PC-9 (cell line): Measurements from ENCODE around the gene BBX. TPM values are rescaled to one million over a fixed set of nuclear protein-coding genes. Genes with fewer than 3 reads are reported as not detected.

ENCODE experiments used
- BruUV-seq: library from RNA; stranded (reverse); fragments of 400-500 nt; replicated peaks from 2 replicates; lab custom pipeline; 2021; lab: Mats Ljungman, UMichigan
- CTCF ChIA-PET: fragments of 300-600 bp; sonication (Branson Sonifier 250); formaldehyde crosslinking; loops from one replicate; lab custom pipeline; 2022; ENCODE audit warnings: antibody characterized with exemption; lab: Charles Lee
- POLR2A ChIA-PET: fragments of 300-600 bp; sonication (Branson Sonifier 250); formaldehyde crosslinking; loops from one replicate; lab custom pipeline; 2022; ENCODE audit warnings: antibody characterized with exemption; ENCODE audit not compliant: unreplicated experiment; lab: Charles Lee
- DNase-seq, 2 experiments: peaks; one replicate each; pipeline versions ENCODE4 v3.0.0 to v3.0.0-alpha.2; 2015 to 2022; ENCODE audit warnings: mixed read lengths in 1 of 2
- H2AFZ ChIP-seq: fragments of 200-600 bp; sonication (generic); 2 replicates; pipeline ENCODE4 v1.8.1; 2017; ENCODE audit warnings: antibody characterized with exemption
- H3F3A ChIP-seq: fragments of 200-600 bp; sonication (generic); 2 replicates; pipeline ENCODE4 v1.8.1; 2017; ENCODE audit warnings: antibody characterized with exemption, mild to moderate bottlenecking, low read depth; ENCODE audit not compliant: insufficient read depth
- H3K27ac ChIP-seq: fragments of 200-600 bp; sonication (generic); 2 replicates; pipeline ENCODE4 v1.6.1; 2016; ENCODE audit warnings: mixed run types
- H3K27me3 ChIP-seq: fragments of 200-600 bp; sonication (generic); 2 replicates; pipeline ENCODE4 v1.6.1; 2016; ENCODE audit warnings: low read depth, mixed run types; ENCODE audit not compliant: insufficient read depth
- H3K36me3 ChIP-seq: fragments of 200-600 bp; sonication (generic); 2 replicates; pipeline ENCODE4 v1.6.1; 2016; ENCODE audit warnings: low read depth, mixed run types
- H3K4me1 ChIP-seq: fragments of 200-600 bp; sonication (generic); replicated peaks from 2 replicates; pipeline ENCODE4 v1.6.1; 2016; ENCODE audit warnings: mixed run types; ENCODE audit not compliant: insufficient read depth
- H3K4me2 ChIP-seq: fragments of 200-600 bp; sonication (generic); 2 replicates; pipeline ENCODE4 v1.6.1; 2017; ENCODE audit warnings: mixed run types
- H3K4me3 ChIP-seq: fragments of 200-600 bp; sonication (generic); 2 replicates; pipeline ENCODE4 v1.6.1; 2016; ENCODE audit warnings: mixed run types
- H3K79me2 ChIP-seq: fragments of 200-600 bp; sonication (generic); 2 replicates; pipeline ENCODE4 v1.6.1; 2017; ENCODE audit warnings: low read depth, mixed run types
- H3K9me2 ChIP-seq: fragments of 200-600 bp; sonication (generic); 2 replicates; pipeline ENCODE4 v1.8.1; 2017; ENCODE audit warnings: mild to moderate bottlenecking; ENCODE audit not compliant: insufficient read depth
- H3K9me3 ChIP-seq: fragments of 200-600 bp; sonication (generic); 2 replicates; pipeline ENCODE4 v1.8.1; 2016; ENCODE audit warnings: low read depth; ENCODE audit not compliant: insufficient read depth
- H4K20me1 ChIP-seq: fragments of 200-600 bp; sonication (generic); 2 replicates; pipeline ENCODE4 v1.8.1; 2017; ENCODE audit not compliant: insufficient read depth
- CTCF ChIP-seq: fragments of 200-600 bp; sonication (generic); conservative IDR thresholded peaks from 2 replicates; pipeline ENCODE4 v1.6.1; 2017; ENCODE audit warnings: mixed run types, antibody characterized with exemption, mild to moderate bottlenecking, moderate library complexity
- EZH2 ChIP-seq: fragments of 200-600 bp; sonication (generic); IDR thresholded peaks from 2 replicates; pipeline ENCODE4 v1.8.0; 2017; ENCODE audit warnings: antibody characterized with exemption, low read depth
- intact Hi-C: fragments of 100-400 bp; cut with micrococcal nuclease; formaldehyde crosslinking; loops from one replicate; pipeline ENCODE4 v1.10.0; 2022; ENCODE audit not compliant: unreplicated experiment
- total RNA-seq: library from RNA; stranded (reverse); gene quantifications from 2 replicates; pipeline ENCODE4 v1.2.3, GENCODE V29; 2021

Gene BBX
- total RNA-seq, 1 experiment from 2014 or later, result 91.7 TPM

GRCh38 chr3:107650788-107651187 is 128.0 kb downstream of the BBX start:
- intact Hi-C loops, result no loop called here
- Histone ChIP-seq H4K20me1 (no peaks in the 10 kb centered on the region), H3K4me1 (no peaks in the 10 kb centered on the region), H3K79me2 (no peaks in the 10 kb centered on the region), H3K36me3 (0 out of 2 replicates have a peak, but pooled peaks cover 3% of the 10 kb centered on the region), H3K9me2 (no peaks in the 10 kb centered on the region), H2AFZ (no peak overlapping the region), H3K27me3 (no peaks in the 10 kb centered on the region), H3K4me3 (no peak overlapping the region), H3K27ac (no peak overlapping the region), H3K4me2 (no peak overlapping the region), H3F3A (no peaks in the 10 kb centered on the region), H3K9me3 (no peaks in the 10 kb centered on the region)
- CTCF ChIA-PET, result no interaction called here
- TF ChIP-seq EZH2, result no peak
- TF ChIP-seq CTCF, result no peak
- no TSS peak for BruUV-seq
- POLR2A ChIA-PET, result no interaction called here
- DNase-seq, result no peak

DNA sequence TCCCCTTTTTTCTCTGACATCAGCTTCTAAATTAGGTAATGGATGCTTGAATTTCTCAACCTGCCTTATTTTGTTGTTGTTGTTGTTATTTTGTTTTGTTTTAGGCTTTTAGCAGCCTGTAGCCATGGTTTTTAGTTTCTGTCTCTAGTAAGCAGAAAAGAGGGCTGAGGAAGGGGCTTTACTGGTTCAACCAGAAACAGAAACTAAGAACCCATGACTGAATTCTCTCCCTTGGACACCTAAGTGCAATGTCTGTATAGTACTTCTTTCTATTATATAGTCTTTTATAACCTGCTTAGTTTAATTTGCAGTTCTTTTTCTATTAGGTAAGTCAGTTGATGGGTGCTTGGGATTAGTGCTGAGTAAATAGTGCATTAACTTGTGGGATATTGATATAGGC is 129.0 kb downstream of the BBX start:
- no peaks in the 10 kb centered on the region for H3K27me3 ChIP-seq
- ChIA-PET CTCF (no interaction called here), POLR2A (no interaction called here)
- intact Hi-C loops, result no loop called here
- H3K9me2 ChIP-seq, result no peaks in the 10 kb centered on the region
- H3K27ac ChIP-seq, result no peak overlapping the region
- H3K79me2 ChIP-seq, result no peaks in the 10 kb centered on the region
- 0 out of 2 replicates have a peak, but pooled peaks cover 1% of the 10 kb centered on the region for H4K20me1 ChIP-seq
- H3K9me3 ChIP-seq, result no peaks in the 10 kb centered on the region
- H3K36me3 ChIP-seq, result no peaks in the 10 kb centered on the region
- DNase-seq, result no peak
- no peak overlapping the region for H3K4me2 ChIP-seq
- no TSS peak for BruUV-seq
- no peak for TF ChIP-seq EZH2
- no peaks in the 10 kb centered on the region for H3F3A ChIP-seq
- no peaks in the 10 kb centered on the region for H3K4me1 ChIP-seq
- H2AFZ ChIP-seq, result no peak overlapping the region
- no peak overlapping the region for H3K4me3 ChIP-seq

DNA sequence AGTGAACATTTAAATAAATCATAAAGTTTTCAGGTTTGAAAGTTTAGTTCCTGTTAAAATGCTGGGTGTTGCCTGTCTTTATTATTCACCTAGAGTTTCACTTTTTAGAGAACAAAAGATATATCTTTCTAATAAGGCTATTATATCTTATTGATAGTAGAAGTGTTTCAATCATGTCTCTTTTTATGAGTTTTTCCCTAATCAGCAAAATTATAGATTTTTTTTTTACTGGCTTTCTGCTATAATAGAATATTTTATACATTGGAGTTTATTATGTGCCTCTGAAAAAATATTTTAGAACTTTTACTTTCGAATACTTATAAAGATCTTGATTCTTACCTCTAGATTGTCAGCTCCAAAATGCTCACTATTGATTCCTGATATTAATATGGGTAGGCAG is 131.5 kb downstream of the BBX start:
- Histone ChIP-seq H3K4me1 (no peaks in the 10 kb centered on the region), H3K79me2 (no peaks in the 10 kb centered on the region), H2AFZ (no peak overlapping the region), H3K36me3 (no peaks in the 10 kb centered on the region), H3F3A (no peaks in the 10 kb centered on the region), H3K9me3 (no peaks in the 10 kb centered on the region), H3K4me3 (no peak overlapping the region), H3K27me3 (no peaks in the 10 kb centered on the region), H3K4me2 (no peak overlapping the region), H3K27ac (no peak overlapping the region), H4K20me1 (0 out of 2 replicates have a peak, but pooled peaks cover 5% of the 10 kb centered on the region), H3K9me2 (no peaks in the 10 kb centered on the region; the same call in 1 of the 2 replicates)
- ChIA-PET CTCF (no interaction called here), POLR2A (no interaction called here)
- no TSS peak for BruUV-seq
- intact Hi-C loops, result no loop called here
- TF ChIP-seq EZH2 (no peak), CTCF (no peak)
- DNase-seq, result no peak

- Histone ChIP-seq H3F3A (no peaks in the 10 kb centered on the region), H3K9me3 (no peaks in the 10 kb centered on the region), H3K4me1 (no peaks in the 10 kb centered on the region), H4K20me1 (peaks cover 12% of the 10 kb centered on the region), H2AFZ (no peak overlapping the region), H3K79me2 (no peaks in the 10 kb centered on the region), H3K4me3 (no peak overlapping the region), H3K4me2 (no peak overlapping the region), H3K27me3 (no peaks in the 10 kb centered on the region), H3K36me3 (no peaks in the 10 kb centered on the region), H3K27ac (no peak overlapping the region), H3K9me2 (no peaks in the 10 kb centered on the region; the same call in 1 of the 2 replicates)
- no peak for DNase-seq
- intact Hi-C loops, result no loop called here
- CTCF ChIA-PET, result interaction anchor here (0.6 kb wide), 1 partner anchor 448 kb away, joined by 4 read pairs; no protein-coding TSS in a partner anchor
- POLR2A ChIA-PET, result no interaction called here
- no TSS peak for BruUV-seq
- TF ChIP-seq EZH2 (no peak), CTCF (no peak)
Measured at GRCh38 chr3:107657971-107658370, 135.2 kb downstream of the BBX start.
